HG02938 (cell line): Measurements from ENCODE around the gene PKNOX1.
"Not testable (repeated sequence)": the region's sequence is repeated elsewhere in the genome, so short reads cannot be mapped to it uniquely, and the experiment has no call there.

Experiments used
- ATAC-seq: cut with Tn5 transposase; IDR thresholded peaks from one replicate; pipeline ENCODE4 v1.9.1; 2021; ENCODE audit warnings: mild to moderate bottlenecking, moderate library complexity; ENCODE audit not compliant: unreplicated experiment

Gene PKNOX1, protein sequence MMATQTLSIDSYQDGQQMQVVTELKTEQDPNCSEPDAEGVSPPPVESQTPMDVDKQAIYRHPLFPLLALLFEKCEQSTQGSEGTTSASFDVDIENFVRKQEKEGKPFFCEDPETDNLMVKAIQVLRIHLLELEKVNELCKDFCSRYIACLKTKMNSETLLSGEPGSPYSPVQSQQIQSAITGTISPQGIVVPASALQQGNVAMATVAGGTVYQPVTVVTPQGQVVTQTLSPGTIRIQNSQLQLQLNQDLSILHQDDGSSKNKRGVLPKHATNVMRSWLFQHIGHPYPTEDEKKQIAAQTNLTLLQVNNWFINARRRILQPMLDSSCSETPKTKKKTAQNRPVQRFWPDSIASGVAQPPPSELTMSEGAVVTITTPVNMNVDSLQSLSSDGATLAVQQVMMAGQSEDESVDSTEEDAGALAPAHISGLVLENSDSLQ

GRCh38 chr21:42973991-42974831 is at the start of gene PKNOX1:
Gene PKNOX1 (plus strand): TSS chr21:42974562. CDS start chr21:43004382, 29,820 bp downstream.
- peak; percentile 86 for ATAC-seq

- ATAC-seq: no peak
These were observed 49.0 kb upstream of the PKNOX1 start, which contains the start of gene ERVH48-1 for GRCh38 chr21:42925114-42925926. Gene ERVH48-1 (minus strand): TSS chr21:42925630. CDS start chr21:42919006, 6,624 bp downstream.

DNA sequence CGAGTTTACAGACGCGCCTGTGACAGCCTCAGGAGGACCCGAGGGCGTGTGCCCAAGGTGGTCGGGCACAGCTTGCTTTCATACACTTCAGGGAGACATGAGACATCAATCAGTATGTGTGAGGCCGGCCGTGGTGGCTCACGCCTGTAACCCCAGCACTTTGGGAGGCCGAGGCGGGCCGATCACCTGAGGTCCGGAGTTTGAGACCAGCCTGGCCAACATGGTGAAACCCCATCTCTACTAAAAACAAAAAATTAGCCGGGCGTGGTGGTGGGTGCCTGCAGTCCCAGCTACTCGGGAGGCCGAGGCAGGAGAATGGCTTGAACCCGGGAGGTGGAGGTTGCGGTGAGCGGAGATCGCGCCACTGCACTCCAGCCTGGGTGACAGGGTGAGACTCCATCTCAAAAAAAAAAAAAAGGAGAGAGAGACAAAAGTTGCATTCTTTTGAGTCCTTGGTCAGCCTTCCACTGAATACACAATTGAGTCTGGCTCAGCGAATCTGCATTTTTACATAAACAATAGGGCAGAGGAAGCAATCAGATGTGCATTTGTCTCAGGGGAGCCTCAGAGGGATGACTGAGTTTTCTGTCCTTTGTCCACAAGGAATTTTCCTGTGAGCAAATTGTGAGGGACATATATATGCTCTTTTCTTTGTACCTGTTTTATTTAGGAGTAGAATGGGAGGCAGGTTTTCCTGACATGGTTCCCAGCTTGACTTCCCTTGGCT is 46.7 kb upstream of the PKNOX1 start:
- ATAC-seq: not testable (repeated sequence)

DNA sequence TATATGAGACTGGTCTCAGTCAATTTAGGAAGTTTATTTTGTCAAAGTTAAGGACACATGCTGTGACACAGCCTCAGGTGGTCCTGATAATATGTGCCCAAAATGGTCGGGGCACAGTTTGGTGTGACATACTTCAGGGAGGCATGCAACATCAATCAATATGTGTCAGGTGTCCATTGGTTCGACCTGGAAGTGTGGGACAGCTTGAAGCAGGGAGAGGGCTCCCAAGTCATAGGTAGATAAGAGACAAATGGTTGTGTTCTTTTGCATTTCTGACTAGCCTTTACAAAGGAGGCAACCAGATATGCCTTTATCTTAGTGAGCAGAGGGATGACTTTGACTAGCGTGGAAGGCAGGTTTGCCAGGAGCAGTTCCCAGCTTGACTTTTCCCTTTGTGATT is 44.4 kb upstream of the PKNOX1 start:
- no peak for ATAC-seq

DNA sequence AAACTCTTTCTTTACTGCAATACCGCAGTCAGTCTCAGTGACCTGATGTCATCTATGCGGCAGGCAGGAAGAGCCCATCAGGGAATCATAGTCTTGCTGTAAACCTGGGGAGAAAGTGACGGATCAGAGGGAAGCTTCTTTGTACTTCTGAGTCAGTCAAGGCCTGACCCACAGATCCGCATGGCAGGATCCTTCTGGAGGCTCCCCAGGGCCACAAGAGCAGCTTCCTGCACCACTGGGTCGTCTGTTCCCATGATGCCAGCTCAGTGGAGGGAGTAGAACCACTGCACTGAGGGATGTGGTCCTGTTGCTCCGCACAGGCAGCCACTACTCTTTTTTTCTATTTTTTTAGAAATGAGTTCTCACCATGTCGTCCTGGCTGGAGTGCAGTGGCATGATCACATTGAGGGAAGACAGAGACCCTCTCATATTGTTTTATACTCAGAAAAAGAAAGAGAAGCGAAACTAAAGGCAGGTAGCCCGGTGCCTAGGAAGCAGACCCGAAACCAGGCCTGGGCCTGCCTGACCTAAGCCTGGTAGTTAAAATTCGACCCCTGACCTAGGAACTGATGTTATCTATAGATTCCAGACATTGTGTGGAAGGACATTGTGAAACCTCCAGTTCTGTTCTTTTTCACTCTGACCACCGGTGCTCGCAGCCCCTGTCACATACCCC is 42.7 kb upstream of the PKNOX1 start:
- no peak for ATAC-seq

- ATAC-seq: not testable (repeated sequence)
These were observed 41.8 kb upstream of the PKNOX1 start for GRCh38 chr21:42932378-42933136.

DNA sequence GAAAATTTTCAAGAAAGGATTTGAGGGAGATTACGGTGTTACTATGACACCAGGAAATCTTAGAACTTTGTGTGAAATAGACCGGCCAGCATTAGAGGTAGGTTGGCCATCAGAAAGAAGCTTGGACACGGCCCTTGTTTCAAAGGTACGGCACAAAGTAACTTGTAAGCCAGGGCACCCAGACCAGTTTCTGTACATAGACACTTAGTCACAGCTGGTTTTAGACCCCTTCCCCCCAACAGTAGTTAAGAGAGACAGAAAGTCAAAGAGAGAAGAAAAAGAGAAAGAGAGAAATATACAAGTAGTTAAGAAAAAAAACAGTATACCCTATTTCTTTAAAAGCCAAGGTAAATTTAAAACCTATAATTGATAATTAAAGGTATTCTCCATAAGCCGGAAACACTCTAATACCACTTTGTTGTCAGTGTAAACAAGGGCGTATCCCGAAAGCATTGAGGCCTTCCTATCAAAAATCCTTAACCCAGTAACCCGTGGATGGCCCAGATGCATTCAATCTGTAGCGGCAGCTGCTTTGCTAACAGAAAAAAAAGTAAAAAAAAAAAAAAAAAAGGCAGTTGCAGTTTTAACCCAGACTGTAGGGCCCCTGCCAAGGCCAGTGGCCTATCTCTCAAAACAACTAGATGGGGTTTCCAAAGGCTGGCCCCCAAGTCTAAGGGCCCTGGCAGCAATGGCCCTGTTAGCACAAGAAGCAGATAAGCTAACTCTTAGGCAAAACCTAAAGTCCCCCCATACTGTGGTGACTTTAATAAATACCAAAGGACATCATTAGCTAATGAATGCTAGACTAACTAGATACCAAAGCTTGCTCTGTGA is 41.0 kb upstream of the PKNOX1 start:
- ATAC-seq: not testable (repeated sequence)

DNA sequence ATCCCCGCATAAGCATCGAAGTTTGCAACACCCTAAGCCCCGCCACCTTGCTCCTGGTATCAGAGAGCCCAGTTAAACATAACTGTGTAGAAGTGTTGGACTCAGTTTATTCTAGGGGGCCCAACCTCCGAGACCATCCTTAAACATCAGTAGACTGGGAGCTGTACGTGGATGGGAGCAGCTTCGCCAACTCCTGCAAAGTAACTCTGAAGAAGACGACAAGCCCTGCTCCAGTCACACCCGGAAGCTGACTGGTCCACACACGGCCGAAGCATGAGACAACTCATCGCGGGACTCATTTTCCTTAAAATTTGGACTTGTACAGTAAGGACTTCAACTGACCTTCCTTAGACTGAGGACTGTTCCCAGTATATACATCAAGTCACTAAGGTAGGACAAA is 40.4 kb upstream of the PKNOX1 start:
- ATAC-seq: not testable (repeated sequence)

DNA sequence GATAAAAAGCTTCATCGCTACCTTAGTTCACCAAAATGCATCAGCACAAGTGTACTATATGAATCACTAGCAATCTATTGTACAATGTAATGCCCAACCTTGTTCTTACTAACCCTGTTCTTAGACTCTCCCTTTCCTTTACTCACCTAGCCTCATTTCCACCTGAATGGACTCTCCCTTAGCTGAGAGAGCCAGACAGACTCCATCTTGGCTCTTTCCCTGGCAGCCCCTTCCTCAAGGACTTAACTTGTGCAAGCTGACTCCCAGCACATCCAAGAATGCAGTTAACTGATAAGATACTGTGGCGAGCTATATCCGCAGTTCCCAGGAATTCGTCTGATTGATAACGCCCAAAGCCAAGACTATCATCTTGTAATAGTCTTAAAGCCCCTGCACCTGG is 38.0 kb upstream of the PKNOX1 start:
- not testable (repeated sequence) for ATAC-seq

DNA sequence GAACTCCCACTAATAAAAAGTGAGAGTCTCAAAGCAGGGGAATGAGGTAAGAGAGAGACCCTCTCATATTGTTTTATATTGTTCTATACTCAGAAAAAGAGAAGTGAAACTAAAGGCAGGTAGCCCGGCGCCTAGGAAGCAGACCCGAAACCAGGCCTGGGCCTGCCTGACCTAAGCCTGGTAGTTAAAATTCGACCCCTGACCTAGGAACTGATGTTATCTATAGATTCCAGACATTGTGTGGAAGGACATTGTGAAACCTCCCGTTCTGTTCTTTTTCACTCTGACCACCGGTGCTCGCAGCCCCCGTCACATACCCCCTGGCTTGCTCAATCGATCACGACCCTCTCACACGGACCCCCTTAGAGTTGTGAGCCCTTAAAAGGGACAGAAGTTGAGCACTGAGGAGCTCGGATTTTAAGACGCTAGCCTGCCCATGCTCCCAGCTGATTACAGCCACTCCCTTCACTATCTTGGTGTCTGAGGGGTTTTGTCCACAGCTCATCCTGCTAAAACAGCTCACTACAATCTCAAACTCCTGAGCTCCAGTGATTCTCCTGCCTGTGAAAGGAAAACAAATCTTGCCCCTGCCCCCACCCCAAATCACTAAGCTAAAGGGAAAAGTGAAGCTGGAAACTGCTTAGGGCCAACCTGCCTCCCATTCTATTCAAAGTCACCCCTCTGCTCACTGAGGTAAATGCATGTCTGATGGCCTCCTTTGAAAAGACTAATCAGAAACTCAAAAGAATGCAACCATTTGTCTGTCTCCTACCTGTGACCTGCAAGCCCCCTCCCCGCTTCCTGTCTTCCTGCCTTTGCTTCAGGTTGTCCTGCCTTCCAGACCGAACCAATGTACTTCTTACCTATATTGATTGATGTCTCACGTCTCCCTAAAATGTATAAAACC is 37.1 kb upstream of the PKNOX1 start:
- ATAC-seq: not testable (repeated sequence)

DNA sequence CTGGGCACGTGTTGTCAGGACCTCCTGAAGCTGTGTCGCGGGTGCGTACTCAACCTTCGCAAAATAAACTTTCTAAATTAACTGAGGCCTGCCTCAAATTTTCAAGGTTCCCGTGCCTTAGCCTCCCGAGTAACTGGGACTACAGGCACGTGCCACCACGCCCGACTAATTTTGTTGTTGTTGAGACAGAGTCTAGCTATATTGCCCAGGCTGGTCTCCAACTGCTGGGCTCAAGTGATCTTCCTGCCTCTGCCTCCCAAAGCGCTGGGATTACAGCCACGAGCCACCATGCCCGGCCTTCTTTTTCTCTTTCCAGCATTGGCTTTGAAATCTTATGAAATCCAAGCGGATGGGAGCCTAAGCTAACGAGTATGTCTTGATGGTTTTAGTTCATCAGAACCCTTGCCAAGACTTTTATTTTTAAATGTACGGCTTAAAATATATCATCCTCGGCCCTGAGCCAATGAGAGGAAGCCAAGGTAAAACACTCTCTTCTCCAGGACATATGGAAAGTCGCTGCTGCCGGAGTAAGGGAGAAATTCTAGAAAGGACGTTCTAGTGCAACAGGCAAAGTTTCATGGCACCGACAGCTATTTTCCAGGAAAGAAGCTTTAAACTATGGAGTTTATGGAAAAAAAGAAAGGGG is 36.3 kb upstream of the PKNOX1 start:
- no peak for ATAC-seq

DNA sequence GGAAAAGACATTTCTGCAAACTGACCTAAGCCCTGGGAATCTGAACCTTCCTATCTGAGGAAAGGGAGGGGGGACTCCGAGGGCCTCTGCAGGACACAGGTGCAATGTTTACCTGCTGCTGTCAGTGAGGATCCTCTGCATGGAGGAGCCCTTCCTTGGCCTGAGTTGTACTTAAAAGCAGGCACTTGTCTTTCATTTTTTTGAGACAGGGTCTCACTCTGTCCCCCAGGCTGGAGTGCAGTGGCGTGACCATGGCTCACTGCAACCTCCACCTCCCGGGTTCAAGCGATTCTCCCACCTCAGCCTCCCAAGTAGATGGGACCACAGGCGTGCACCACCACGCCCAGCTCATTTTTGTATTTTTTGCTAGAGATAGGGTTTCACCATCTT is 35.8 kb upstream of the PKNOX1 start:
- ATAC-seq: not testable (repeated sequence)

DNA sequence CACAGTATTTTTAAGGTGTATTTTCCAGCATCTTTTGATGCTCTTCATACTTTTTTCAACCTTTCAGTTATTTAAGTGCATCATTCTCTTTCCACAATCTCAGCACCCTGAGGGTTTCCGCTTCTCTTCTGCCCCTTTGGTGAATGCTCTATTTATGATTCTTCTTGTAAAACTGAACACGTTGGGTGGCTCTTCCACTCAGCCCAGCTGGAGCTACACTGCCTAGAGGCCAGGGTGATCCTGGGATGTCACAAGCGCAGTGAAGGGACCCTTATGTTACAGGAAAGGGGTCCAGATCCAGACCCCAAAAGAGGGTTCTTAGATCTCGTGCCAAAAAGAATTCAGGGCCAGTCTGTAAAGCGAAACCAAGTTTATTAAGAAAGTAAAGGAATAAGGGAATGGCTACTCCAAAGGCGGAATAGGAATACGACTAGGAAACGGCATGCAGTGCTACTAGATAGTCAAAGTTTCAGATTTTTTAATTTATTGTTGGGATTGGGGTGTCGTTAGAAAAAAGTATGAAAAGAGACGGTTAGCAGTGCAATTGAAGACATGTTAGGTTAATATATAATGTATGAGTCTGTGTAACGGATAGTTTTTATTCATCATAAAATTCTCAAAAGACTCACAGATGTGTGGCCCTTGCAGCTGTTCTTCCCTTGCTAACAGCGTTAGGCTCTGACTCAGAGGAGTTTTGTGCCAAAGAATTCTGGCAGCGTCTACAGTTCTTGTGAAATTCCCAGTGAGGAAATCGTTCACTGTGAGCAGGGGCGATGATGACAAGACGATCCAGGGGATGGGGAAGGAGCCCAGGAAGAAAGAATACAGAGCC is 34.6 kb upstream of the PKNOX1 start:
- ATAC-seq: no peak

DNA sequence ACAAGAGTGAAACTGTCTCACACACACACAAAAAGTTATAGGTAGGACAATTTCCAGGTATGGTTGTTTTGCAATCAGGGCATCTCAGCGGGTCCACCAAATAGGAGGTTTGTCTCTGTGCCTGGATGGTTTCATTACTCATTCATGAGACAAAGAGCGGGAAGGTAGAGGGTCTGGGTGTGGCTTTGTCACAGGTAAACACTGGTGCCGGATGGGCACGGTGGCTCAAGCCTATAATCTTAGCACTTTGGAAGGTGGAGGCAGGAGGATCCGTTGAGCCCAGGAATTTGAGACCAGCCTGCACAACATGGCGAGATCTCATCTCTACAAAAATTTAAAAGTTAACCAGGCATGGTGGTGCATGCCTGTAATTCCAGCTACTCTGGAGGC is 32.7 kb upstream of the PKNOX1 start:
- ATAC-seq: no peak

GRCh38 chr21:42942244-42942643 is 32.1 kb upstream of the PKNOX1 start:
- no peak for ATAC-seq
